GM12878 (cell line): ENCODE measurements around the gene RRBP1. TPM values are rescaled to one million over a fixed set of nuclear protein-coding genes. Genes with fewer than 3 reads are reported as not detected.

Experiments
- ATAC-seq: fragments of 200-7000 bp; cut with Tn5 transposase; 3 replicates; pipeline ENCODE4 v1.9.1; 2020; ENCODE audit warnings: mild to moderate bottlenecking, moderate library complexity
- BruUV-seq: library from RNA; stranded (reverse); fragments of 400-500 nt; replicated peaks from 2 replicates; lab custom pipeline; 2021; lab: Mats Ljungman, UMichigan
- CTCF ChIA-PET: fragments of 300-600 bp; sonication (Branson Sonifier 250); formaldehyde crosslinking; extraction: SDS; loops from one replicate; lab custom pipeline; 2021; ENCODE audit warnings: inconsistent platforms; lab: Yijun Ruan, JAX
- POLR2A ChIA-PET: fragments of 350-600 bp; formaldehyde crosslinking; extraction: SDS; loops from one replicate; lab custom pipeline; 2021; ENCODE audit warnings: inconsistent platforms; lab: Charles Lee
- RAD21 ChIA-PET: fragments of 300-600 bp; sonication (Branson Sonifier 250); formaldehyde crosslinking; loops from one replicate; lab custom pipeline; 2023; ENCODE audit warnings: antibody characterized with exemption; ENCODE audit not compliant: unreplicated experiment; lab: Charles Lee
- SMC1A ChIA-PET: fragments of 300-600 bp; sonication (Branson Sonifier 250); formaldehyde crosslinking; loops from one replicate; lab custom pipeline; 2023; ENCODE audit not compliant: unreplicated experiment, uncharacterized antibody; lab: Charles Lee
- DNase-seq: peaks from one replicate; pipeline ENCODE4 v3.0.0-alpha.2; 2011; ENCODE audit warnings: low read depth, low spot score
- FAIRE-seq: peaks from 3 replicates; lab custom pipeline; 2011; peaks lifted over from hg19 to GRCh38; lab: Jason Lieb, UNC
- H2AFZ ChIP-seq: 2 replicates; pipeline ENCODE4 v1.6.0; 2011; ENCODE audit warnings: low read depth, low read length, control low read depth; ENCODE audit not compliant: control insufficient read depth
- H3K27ac ChIP-seq: 2 replicates; pipeline ENCODE4 v1.5.1; 2011; ENCODE audit warnings: control low read depth; ENCODE audit not compliant: control insufficient read depth, insufficient read depth
- H3K27me3 ChIP-seq, 2 experiments: replicated peaks in 1 of 2; 2 replicates each; pipeline versions ENCODE4 v1.6.0 to v1.6.1; 2011; ENCODE audit warnings: low read length in 1 of 2; ENCODE audit not compliant: control insufficient read depth in 2 of 2, insufficient read depth in 2 of 2
- H3K36me3 ChIP-seq, 2 experiments: 2 replicates each; pipeline ENCODE4 v1.5.1; 2011; ENCODE audit warnings: low read length in 1 of 2; ENCODE audit not compliant: control insufficient read depth in 2 of 2, insufficient read depth in 2 of 2
- H3K4me1 ChIP-seq: 2 replicates; pipeline ENCODE4 v1.6.1; 2011; ENCODE audit warnings: mild to moderate bottlenecking, low read length, moderate library complexity, mixed read lengths; ENCODE audit not compliant: control insufficient read depth, insufficient read depth
- H3K4me2 ChIP-seq: 2 replicates; pipeline ENCODE4 v1.6.0; 2011; ENCODE audit warnings: control low read depth; ENCODE audit not compliant: control insufficient read depth, insufficient read depth
- H3K4me3 ChIP-seq: fragments of 200-600 bp; sonication (generic); 2 replicates; pipeline ENCODE4 v1.5.1; 2016
- H3K79me2 ChIP-seq: 2 replicates; pipeline ENCODE4 v1.6.0; 2011; ENCODE audit warnings: low read length; ENCODE audit not compliant: control insufficient read depth, insufficient read depth
- H3K9ac ChIP-seq: 2 replicates; pipeline ENCODE4 v1.8.0; 2011; ENCODE audit warnings: low read length, control low read depth, mixed read lengths; ENCODE audit not compliant: control insufficient read depth, insufficient read depth
- H3K9me3 ChIP-seq: replicated peaks from 3 replicates; pipeline ENCODE4 v1.5.1; 2011; ENCODE audit warnings: mild to moderate bottlenecking, low read length; ENCODE audit not compliant: control insufficient read depth, insufficient read depth
- H4K20me1 ChIP-seq: 2 replicates; pipeline ENCODE4 v1.6.0; 2011; ENCODE audit not compliant: control insufficient read depth, insufficient read depth
- BHLHE40 ChIP-seq, 2 experiments: fragments of 450-650 bp in 1 of 2; IDR thresholded peaks; 2 replicates each; pipeline ENCODE4 v1.6.1; 2011 to 2017; ENCODE audit warnings: low read depth in 2 of 2, borderline replicate concordance in 1 of 2, improper control_type of control experiment in 1 of 2, low read length in 1 of 2, mild to moderate bottlenecking in 1 of 2
- CHD1 ChIP-seq: IDR thresholded peaks from 2 replicates; pipeline ENCODE4 v1.6.1; 2012; ENCODE audit warnings: low read depth, low read length, improper control_type of control experiment
- EGR1 ChIP-seq, 2 experiments: IDR thresholded peaks; 1 replicate in 1 of 2; 2 replicates in 1 of 2; pipeline ENCODE4 v1.6.1; 2011 to 2012; ENCODE audit warnings: low read depth in 2 of 2, low read length in 2 of 2, borderline replicate concordance in 1 of 2, mild to moderate bottlenecking in 1 of 2, moderate library complexity in 1 of 2
- IKZF2 ChIP-seq, 2 experiments: fragments of 450-650 bp; IDR thresholded peaks; 2 replicates each; pipeline ENCODE4 v1.6.1; 2017; ENCODE audit warnings: mild to moderate bottlenecking in 2 of 2, moderate library complexity in 2 of 2
- KDM1A ChIP-seq: fragments of 200-600 bp; sonication (generic); IDR thresholded peaks from 2 replicates; pipeline ENCODE4 v1.6.1; 2016; ENCODE audit warnings: borderline replicate concordance
- MYC ChIP-seq: IDR thresholded peaks from 2 replicates; pipeline ENCODE4 v1.6.1; 2011; ENCODE audit warnings: mild to moderate bottlenecking, low read length, moderate library complexity, inconsistent platforms; ENCODE audit not compliant: insufficient read depth, insufficient replicate concordance, insufficient read length, severe bottlenecking
- PRDM15 ChIP-seq: fragments of 450-650 bp; formaldehyde crosslinking; IDR thresholded peaks from 2 replicates; pipeline ENCODE4 v1.4.0; 2020; ENCODE audit warnings: mild to moderate bottlenecking, moderate library complexity
- WGBS: methylation state at CpG from one replicate; pipeline ENCODE4 v1.1.6; 2016; ENCODE audit warnings: low lambda C conversion rate; ENCODE audit not compliant: insufficient replicate concordance, insufficient coverage; ENCODE audit errors: missing lambda C conversion rate; 5-methylcytosine and 5-hydroxymethylcytosine counted together
- in situ Hi-C: fragments of 300-500 bp; cut with MboI; formaldehyde crosslinking; loops from 9 replicates; pipeline ENCODE4 v1.14.3; 2018; ENCODE audit warnings: mixed read lengths
- intact Hi-C: fragments of 100-400 bp; cut with micrococcal nuclease; formaldehyde crosslinking; loops from one replicate; pipeline ENCODE4 v1.14.2; 2022; ENCODE audit not compliant: unreplicated experiment
- polyA plus RNA-seq, 11 experiments: library from polyadenylated mRNA; depleted of rRNA in 4 of 11; unstranded in 6 of 11; stranded (reverse) in 5 of 11; fragments of >200 nt; fragmentation: Nextera tagmentation in 4 of 11; fragmentation: Illumina TruSeq in 1 of 11; extraction: Ambion mirVana in 4 of 11; extraction: Trizol in 1 of 11; gene quantifications; 1 replicate in 1 of 11; 2 replicates in 10 of 11; pipeline versions ENCODE4 v1.2.1 to v1.2.3, GENCODE V29; 2011 to 2016; ENCODE audit warnings: inconsistent platforms in 2 of 11, missing spikeins in 2 of 11, low read depth in 1 of 11
- total RNA-seq, 4 experiments: library from RNA; depleted of rRNA in 3 of 4; stranded (reverse); fragments of >200 nt in 3 of 4; fragmentation: Illumina TruSeq in 1 of 4; extraction: Trizol in 1 of 4; gene quantifications; 2 replicates each; pipeline versions ENCODE4 v1.2.1 to v1.2.3, GENCODE V29; 2013 to 2021

The RRBP1 gene
- total and polyA plus RNA-seq, 10 of the 15 experiments (the other 5 are each of a cell fraction or from before 2014, with no cell fraction given), result 1.2 to 57.4 (median 24.6) TPM

DNA sequence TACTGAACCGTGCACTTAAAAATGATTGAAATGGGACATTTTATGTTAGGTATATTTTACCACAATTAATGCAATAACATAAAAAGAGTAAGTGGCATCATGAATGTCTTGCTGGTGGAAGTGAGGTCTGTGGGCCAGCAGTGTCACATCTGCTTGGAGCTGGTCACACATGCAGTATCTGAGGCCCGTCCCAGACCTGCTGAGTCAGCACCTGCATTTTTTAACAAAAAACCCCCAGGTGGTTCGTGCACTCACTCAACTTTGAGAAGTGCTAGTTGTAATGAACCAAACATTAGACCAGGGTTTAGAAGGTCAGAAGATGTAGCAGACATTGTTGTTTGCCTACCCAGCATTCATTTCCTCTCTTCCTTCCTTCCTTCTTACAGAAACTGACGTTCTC lies 38.7 kb upstream of the RRBP1 start:
- in situ Hi-C loops, result no loop called here
- H3K9me3 ChIP-seq, result no peaks in the 10 kb centered on the region
- no peak for ATAC-seq
- H3K27ac ChIP-seq, result no peak overlapping the region
- 10% methylated on average over 4 of the region's 4 CpGs for WGBS
- H3K36me3 ChIP-seq, result no peaks in the 10 kb centered on the region
- H3K4me3 ChIP-seq, result no peak overlapping the region
- no peak for DNase-seq
- H3K4me1 ChIP-seq, result no peaks in the 10 kb centered on the region
- ChIA-PET RAD21 (no interaction called here), CTCF (no interaction called here), POLR2A (no interaction called here), SMC1A (no interaction called here)
- TF ChIP-seq EGR1 (IDR thresholded peaks at IDR 0.05; ENCODE audit: borderline replicate concordance in 1 of 2, low read depth in 2 of 2, low read length in 2 of 2) (no peak), BHLHE40 (IDR thresholded peaks at IDR 0.05; ENCODE audit: borderline replicate concordance in 1 of 2, low read depth in 2 of 2, low read length in 1 of 2) (no peak), CHD1 (no peak), IKZF2 (IDR thresholded peaks at IDR 0.05) (no peak), MYC (no peak), KDM1A (no peak), PRDM15 (CRISPR knock-in tag) (no peak)
- H3K79me2 ChIP-seq, result no peaks in the 10 kb centered on the region
- no peak overlapping the region for H2AFZ ChIP-seq
- BruUV-seq, result no TSS peak
- H4K20me1 ChIP-seq, result no peaks in the 10 kb centered on the region
- no peaks in the 10 kb centered on the region; a peak in 3 of 4 replicates for H3K27me3 ChIP-seq
- intact Hi-C loops, result no loop called here
- no peak overlapping the region for H3K4me2 ChIP-seq
- H3K9ac ChIP-seq, result no peak overlapping the region
- no peak for FAIRE-seq
